Activated CD8-positive, alpha-beta memory T cell treated with anti-CD3 and anti-CD28 coated beads, Interleukin-2, amount 50 U/mL, for 24 hours (primary cell): ENCODE data around the gene ODC1.
"Not testable (repeated sequence)": the region's sequence is repeated elsewhere in the genome, so short reads cannot be mapped to it uniquely, and the experiment has no call there.

Experiments used
- DNase-seq: peaks from one replicate; pipeline ENCODE4 v3.0.0-alpha.2; 2020; ENCODE audit errors: extremely low read depth

ODC1 gene

DNA sequence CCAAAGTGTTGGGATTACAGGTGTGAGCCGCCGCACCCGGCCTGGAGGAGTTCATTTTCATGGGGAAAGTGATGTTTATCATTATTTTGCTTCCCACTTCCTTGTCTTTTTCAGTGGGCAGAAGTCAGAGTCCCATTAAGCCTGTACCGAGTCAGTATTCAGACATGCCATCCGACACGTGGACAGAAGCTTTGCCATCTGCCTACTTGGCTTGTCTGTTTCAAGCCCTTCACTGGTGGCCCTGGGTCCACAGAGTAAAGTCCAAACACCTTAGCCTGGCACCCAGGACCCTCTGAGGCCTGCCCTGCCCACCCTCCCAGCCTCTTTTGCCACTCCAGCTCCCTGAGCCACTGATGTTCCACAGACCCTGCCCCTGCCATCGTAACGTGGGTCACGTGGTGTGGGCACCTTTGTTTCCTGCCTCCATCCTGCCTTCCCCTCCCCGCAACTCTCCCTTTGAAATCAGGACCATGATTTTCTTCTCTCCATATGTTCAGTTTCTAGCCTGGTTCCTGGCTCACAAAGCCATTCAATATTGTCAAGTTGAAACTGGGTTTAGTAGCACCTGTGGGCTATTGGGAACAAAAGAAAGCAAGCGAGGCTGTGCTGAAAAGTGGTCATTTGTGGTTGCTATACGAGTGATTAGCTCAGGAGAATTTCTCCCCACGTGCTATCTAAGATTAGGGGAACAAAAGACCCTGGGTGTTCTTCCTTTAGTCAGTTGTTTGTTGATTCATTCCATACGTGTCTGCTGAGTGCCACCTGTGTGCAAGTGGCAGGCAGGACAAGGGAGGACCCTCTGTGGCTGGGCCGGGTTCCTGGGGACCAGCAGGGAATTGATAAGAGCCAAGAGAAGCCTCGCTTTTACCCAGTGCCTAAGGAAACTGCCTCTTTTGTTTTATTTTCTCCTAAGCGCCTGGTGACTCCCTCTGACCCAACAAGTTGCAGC, 5.1 kb upstream of the ODC1 start:
- DNase-seq: no peak

DNA sequence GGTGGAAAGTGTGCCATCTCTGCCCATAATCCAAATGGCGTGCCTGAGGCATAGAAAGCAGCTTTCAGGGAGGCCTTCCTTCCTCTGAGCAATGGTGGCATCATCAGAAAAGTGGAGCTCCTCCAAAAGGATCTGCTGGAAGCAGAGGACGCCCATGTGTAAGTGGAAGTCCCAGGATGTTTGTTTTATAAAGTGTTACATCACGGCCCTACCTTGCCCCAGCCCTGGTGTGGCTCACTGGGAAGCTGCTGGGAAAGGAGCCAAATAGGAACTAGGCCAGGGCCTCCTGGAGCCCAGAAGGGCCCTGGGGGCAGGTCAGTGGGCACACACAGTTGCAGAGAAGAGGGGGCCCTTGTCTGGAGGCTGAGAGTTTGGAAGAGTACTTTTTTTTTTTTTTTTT, 4.2 kb upstream of the ODC1 start:
- no peak for DNase-seq

DNA sequence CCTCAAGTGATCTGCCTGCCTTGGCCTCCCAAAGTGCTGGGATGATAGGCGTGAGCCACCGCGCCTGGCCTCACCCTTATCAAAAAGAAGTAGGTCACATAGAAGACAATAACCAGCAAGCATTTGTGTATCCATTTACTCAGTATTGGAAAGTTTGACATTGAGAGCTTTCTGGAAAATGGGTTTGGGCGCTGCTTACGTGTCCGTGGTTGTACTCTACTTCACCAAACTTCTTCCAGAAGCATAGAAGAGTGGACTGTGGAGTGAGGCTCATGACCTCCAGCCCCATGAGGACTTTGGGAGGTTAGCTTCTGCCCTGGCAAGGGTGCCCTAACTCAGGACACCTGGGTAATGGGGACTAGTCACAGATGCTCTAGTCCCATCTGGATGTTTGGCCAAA, 3.7 kb upstream of the ODC1 start:
- no peak for DNase-seq

DNA sequence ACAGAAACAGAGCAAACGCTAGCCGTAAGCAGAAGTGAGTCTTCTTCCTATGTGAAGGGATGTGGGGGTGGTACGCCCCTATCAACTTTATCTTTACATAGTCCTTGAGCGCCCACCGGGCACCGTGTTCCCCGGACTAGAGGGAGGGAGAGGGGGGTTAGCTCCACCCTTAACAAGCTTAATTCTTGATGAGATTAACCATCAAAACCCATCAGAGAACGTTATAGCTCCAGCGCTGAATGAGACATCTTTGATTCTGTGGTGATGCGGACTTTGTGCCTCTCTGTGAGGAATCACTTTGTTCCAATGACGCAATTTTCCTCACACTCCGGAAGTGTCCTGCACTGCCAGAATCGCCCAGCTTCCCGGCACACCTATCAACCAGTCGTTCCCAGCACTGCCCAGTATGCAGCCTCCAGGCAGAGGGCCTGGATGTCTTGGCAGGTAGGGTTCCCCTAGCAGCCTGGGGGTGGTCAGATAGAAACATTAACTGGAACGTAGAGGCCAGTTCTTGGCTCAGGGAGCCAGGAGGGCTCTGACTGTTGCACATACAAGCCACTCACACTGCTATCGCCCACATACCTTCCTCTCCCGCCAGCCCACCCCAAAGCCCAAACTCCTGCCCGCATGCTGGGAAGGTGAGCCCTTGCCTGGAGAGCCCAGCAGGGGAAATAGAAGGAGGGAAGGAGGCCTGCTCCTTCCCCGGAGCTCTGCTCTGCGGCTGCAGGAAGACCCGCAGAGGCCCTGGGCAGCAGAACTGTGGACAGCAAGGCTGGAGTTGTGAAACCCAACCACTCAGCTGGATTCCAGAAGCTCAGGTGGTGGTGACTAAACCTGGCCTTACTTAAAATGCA, 1.9 kb upstream of the ODC1 start:
- DNase-seq: no peak

DNA sequence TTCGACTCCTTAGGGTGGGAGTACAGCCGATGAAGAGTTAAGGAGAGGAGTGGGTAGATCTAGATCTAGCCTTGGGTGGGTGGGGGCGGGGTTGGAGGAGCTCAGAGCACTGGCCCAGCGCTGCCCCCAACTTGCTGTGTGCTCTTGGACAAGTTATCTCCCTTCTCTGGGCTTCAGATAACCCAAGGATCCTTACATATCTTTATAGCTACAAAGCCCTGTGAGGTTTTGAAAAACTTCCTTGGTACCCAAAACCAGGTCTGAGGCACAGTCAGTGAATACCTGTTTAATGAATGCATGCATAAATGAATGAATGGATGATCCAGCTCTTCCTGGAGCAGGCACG, 1.3 kb upstream of the ODC1 start:
- no peak for DNase-seq

DNA sequence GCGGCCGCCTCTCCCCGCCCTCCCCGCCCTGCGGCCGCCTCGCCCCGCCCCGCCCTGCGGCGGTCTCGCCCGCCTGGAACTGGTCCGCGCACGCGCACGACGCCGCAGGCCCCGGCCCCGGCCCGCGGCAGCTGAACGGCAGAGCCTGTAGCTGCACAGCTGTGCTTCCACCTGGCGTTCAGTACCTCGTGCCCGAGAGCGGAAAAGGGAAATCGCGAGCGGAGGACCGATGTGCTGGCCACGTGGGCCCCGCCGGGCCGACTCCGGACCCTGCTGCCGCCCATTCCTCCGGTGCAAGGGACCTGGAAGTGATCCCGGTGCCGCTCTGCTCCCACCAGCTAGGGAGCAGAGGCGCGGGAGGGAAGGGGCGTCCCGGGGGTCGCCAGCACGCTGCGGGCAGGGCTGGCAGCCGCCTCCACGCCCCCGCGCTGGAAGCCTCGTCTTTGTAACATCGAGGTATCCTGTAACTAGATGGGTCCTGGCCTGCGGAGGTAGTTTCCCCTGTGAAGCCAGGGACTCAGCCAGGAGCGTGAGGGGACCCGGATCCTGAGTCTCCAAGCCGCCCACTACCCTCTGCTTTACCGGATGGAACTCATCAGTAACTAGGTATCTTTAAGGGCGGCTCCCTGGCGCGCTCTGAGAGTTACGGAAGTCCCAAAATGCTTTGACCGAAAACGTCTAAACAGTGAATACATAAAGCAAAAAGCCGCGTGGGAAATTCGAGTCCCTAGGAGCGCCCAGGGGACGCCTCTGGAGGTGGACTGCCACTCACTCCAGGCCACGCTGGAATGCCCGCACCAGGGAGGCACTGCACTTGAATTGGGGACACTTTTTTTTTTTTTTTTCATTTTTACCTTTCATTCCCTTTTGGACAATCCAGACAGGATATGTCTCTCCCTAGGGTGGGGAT, 704 bp upstream of the ODC1 start:
- DNase-seq: peak; percentile 78

DNA sequence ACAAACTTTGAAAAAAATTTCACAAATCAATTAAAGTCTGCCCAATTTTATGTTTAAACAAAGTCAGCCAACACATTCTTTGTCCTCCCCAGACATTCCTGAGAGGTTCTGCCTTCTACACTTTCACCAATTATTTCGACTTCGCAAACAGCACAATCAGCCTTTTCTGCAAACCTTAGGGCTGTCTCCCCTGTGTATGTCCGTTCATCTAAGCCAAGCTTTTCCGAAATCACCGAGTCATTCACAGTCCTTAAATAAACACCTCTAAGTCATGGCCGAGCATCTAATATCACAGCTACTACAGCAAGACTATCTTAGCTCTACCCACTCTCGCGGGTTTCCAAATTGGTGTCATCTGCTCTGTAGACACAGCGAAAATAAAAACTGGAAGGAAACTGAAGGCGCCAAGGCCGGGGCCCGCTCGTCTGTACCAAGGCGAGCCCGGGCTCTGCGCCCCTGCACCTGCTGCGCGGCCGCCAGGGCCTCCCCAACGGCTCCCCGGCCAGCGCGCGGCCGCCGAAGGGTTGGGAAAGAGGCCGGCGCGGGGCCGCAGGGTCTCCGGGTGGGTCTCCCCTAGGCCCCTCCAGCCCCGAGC, 730 bp downstream of the ODC1 start:
- no peak for DNase-seq

DNA sequence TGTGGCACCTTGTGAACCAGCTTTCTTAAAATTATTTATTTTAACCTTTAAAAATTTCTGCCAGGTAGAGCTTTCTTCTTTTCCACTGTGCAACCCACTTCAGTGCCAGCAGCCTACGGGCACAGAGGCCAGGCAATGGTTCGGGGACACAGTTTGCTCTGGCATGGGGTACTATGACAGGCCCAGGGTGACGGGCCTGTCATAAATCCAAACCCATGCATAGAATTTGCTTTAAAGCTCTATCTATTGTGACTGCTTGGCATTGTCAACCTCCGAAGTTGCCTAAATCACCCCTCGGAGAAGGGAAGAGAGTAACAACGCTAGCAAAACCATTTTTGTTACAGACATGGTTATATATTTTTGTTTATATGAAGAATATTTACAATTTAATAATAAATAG, 1.5 kb downstream of the ODC1 start:
- no peak for DNase-seq

DNA sequence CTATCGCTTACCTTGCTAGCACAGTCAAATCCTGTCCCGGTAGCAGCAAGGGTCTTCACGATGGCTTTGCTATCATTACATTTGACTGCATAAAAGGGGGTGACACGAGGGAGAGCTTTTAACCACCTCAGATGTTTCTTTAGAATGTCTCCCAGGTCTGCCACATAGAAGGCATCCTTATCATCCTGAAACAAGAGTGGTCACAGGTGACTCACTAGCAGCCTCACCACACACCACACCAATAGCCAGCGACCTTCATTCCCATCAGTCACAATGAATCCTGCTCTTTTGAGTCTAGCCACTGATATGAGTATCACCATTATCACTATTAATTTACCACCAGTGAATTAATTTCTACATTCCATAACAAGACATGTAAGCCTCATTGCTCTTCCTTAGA, 3.7 kb downstream of the ODC1 start:
- DNase-seq: no peak

DNA sequence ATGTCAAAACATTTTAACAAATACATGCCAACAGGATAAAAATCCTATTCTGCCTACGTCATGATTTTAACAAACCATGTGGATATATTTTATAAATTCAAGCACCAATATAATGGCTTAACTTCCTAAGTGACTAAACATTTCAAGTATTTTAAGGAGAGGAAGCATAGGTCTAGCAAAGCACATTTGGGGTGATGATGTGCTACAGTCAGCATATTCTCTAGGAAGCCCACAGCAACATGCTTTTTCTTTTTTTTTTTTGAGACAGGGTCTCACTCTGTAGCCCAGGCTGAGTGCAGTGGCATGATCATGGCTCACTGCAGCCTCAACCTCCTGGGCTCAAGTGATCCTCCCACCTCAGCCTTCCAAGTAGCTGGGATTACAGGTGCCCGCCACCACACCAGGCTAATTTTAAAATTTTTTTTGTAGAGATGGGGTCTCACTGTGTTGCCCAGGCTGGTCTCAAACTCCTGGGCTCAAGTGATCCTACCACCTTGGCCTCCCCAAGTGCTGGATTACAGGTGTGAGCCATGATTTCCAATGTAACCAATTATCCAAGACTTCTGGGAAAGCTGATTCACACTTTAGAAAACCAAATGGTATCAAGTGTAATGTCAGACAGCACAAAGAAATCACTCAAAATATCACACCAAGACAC, 5.5 kb downstream of the ODC1 start:
- DNase-seq: not testable (repeated sequence)

DNA sequence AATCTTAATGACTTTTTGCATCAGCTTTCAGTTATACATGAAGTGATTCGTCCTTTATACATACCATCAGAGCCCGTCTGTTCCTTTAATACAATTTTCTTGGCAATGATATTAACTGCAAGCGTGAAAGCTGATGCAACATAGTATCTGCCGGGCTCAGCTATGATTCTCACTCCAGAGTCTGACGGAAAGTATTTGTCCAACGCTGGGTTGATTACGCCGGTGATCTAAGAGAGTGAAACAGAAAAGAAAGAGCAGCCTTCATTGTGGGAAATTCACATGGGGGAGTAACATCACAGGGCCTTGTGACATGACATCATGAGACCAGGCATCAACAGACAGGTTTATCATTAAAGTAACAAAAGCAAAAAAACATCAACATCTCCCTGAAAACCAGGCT, 6.2 kb downstream of the ODC1 start:
- no peak for DNase-seq

DNA sequence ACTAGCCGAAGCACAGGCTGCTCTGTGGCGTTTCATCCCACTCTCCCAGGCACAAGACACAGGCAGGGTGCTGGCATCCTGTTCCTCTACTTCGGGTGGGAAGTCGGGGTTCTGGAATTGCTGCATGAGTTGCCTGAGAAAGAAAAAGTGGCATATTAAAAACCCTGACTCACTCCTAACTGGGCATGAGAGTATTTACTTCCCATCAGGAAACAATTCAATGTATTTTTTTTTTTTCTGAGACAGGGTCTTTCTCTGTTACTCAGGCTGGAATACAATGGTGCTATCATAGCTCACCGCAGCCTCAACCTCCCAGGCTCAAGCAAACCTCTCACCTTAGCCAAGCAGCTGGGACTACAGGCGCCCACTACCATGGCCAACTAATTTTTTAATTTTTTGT, 7.4 kb downstream of the ODC1 start:
- DNase-seq: no peak

DNA sequence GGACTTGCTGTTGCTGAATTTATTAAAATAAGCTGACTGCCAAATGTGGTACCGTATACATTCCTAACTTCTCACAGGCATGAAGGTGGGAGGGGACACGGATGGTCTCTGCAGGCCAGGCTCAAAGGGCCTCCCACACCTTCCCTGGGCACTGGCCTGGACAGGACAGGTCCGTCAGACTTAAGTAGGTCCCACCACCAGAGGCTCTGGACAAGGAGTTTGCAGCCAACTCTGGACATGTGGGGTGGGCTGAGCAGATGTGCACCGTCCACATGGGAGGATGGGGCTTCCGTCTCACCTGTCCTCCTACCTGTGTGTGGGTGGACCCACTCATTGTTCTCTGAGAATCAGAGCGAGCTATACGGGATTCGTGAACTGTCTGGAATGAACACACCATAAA, 8.2 kb downstream of the ODC1 start:
- no peak for DNase-seq

DNA sequence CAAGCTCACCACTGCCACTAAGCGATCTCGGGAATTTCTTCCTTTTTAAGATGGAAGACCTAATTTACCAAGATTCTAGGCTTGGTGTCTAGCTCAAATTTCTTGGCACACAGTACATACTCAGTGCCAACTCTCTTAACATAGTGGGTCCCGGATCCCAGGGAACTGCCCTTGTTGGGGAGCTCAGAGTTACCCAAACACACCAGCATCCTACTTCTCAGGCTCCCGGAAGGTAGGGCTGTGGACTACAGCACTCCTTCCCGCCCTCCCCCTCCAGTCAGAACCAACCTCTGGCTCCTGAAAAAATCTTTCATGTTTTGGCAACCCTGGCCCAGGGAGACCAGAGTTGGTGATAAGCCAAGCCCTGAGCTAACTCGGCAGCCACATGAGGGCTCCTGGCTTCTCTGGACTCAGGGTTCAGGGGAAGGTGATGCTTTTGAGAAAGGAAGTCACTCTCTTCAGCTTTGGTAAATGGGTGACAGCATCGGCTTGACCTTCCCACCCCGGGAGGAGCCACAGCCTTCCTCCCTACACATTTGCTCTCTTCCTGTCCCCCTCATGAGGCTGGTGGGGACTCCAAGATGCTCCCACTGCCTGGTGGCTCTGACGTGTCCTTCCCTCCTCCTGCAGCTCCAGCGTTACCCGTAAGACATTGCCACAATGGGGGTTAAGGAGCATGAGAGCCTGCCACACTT, 8.8 kb downstream of the ODC1 start:
- DNase-seq: no peak

DNA sequence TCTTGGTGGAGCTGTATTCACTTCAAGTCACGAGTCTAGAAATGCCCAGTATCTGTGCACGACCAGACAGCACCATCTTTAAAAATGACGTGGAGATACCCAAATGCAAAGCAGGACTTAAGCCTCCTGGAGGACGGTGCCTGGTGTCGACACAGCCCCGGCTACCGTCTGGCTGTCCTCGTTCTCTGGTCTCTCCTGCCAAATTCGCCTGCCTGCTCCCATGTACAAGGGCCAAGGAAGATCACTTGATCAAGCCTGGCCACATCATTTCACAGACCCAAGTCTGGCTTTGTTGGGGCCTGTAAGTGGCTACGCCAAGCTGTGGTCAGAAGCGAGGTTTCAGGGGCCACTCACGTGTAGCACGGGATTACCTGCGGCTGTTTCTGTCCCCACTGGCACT, 9.4 kb downstream of the ODC1 start:
- DNase-seq: no peak

DNA sequence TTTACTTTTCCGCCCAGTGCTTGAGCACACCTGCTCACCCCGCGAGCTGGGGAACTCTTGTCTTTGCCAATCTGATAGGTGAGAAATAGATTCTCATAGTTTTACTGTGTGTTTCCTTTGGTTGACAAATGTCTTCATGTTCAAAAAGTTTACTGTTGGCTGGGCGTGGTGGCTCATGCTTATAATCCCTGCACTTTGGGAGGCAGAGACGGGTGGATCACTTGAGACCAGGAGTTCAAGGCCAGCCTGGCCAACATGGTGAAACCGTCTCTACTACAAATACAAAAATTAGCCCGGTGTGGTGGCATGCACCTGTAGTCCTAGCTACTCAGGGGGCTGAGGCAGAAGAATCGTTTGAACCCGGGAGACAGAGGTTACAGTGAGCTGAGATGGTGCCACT, 10.3 kb downstream of the ODC1 start:
- DNase-seq: no peak

DNA sequence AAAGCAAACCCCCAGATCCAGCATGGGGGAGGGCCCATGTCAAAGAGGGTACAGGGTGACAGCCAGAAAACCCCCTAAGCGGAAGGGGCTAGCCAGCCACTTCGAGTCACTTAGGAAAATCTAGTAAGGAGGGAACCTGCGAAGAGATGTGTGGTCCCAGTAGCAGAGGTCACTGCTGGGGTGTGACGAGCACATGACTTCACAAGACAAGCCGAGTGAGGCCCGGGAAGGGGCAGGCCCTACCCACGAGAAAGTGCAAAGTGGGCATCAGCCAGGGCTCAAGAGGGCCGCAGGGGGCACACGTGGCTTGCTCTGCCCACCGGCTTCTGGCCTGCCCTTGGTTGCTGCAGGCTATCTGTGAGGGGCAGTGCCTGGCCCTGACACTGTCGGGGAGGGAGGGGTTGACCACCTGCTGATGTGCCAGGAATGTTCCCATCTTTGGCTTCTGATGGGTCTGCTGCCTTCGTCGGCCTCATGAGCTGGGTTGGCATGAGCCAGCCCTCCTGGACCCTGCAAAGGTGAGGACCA, 11.5 kb downstream of the ODC1 start:
- DNase-seq: no peak

DNA sequence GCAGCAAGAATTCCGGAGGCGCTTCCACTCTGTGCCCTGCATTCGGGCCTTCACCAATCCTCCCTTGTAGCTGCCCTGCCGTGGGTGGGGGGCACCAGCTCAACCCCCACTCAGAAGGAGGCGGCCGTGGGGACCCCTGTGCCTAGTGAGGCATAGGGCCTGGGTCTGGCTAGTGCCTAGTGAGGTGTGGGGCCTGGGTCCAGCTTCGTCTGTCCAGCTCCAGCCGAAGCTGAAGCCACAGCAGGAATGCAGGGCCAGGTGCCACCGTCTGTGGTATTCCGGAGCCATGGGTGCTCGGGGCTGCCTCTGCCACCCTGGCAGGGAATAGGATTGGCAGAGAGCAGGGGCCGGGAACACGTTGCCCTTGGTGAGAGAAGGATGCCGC, 12.3 kb downstream of the ODC1 start:
- DNase-seq: no peak

DNA sequence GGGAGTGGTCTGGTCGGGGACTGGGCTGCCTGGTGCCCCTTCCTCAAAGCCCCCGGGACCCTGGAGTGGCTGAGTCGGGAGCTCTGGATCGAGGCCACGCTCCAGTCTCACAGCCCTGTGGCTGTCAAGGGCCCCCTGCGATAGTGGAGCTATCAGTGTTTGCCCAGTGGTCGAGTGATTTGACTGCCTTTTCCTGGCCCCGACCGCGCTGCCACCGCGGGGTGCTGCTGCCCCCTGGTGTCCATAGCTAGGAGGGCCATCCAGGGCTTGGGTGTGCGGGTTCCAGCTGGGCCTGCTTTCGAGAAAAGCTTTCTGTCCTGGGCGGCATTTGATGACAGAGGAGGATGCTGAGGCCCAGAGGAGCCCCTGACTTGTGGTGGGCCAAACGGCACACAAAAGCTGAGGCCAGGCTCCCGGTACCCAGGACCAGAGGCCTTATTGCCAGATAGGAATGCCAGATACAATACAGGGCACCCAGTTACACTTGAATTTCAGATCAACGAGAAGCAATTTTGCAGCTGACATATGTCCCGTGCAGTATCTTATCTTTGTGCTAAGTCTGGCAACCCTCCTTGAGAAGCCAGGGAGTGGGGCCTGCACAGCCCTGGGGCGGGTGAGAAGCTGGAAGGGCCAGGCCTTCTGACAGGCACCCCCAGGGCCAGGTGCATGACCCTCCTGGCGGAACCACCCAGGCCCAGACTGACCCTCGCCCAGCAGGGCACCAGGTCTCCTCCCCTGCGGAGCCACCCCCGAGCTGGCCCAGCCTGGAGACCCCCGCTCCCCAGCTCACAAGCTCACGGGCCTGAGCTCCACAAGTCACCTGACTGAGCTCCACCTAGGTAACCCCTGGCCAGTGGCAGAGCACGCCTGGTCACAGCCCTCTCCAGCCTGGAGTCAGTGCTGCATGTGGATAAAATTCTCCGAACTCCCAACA, 13.0 kb downstream of the ODC1 start:
- no peak for DNase-seq
